Heart right ventricle (tissue), 16 donors: ENCODE results near the gene IGF2R. TPM values are rescaled to one million over a fixed set of nuclear protein-coding genes. Genes with fewer than 3 reads are reported as not detected.

ENCODE experiments used
- ATAC-seq, 8 donors: fragments of 200-7000 bp; cut with Tn5 transposase; one replicate each; pipeline ENCODE4 v1.9.1; 2020; ENCODE audit warnings: mild to moderate bottlenecking in 8 of 8, moderate library complexity in 8 of 8, moderate number of reproducible peaks in 1 of 8
- DNase-seq, 2 donors: peaks; one replicate each; pipeline ENCODE4 v3.0.0-alpha.2; 2020
- H3K27ac ChIP-seq, 10 donors: fragments of 200-600 bp; sonication (generic) in 2 of 10; one replicate each; pipeline versions ENCODE4 v1.5.0 to v1.8.0; 2020 to 2022; ENCODE audit warnings: mild to moderate bottlenecking in 3 of 10
- H3K27me3 ChIP-seq, 7 donors: fragments of 200-600 bp; one replicate each; pipeline ENCODE4 v1.8.0; 2021 to 2022; ENCODE audit warnings: mild to moderate bottlenecking in 2 of 7
- H3K36me3 ChIP-seq, 9 donors: fragments of 200-600 bp; sonication (generic) in 1 of 9; one replicate each; pipeline versions ENCODE4 v1.5.0 to v1.8.0; 2020 to 2022; ENCODE audit warnings: mild to moderate bottlenecking in 2 of 9
- H3K4me1 ChIP-seq, 9 donors: fragments of 200-600 bp; sonication (generic) in 1 of 9; one replicate each; pipeline versions ENCODE4 v1.5.0 to v1.8.0; 2020 to 2022; ENCODE audit warnings: mild to moderate bottlenecking in 4 of 9
- H3K4me3 ChIP-seq, 10 donors: fragments of 200-600 bp; sonication (generic) in 2 of 10; one replicate each; pipeline versions ENCODE4 v1.5.0 to v1.8.0; 2020 to 2022; ENCODE audit warnings: mild to moderate bottlenecking in 7 of 10, moderate library complexity in 2 of 10
- H3K9me3 ChIP-seq, 11 donors: fragments of 200-600 bp in 10 of 11; sonication (generic) in 2 of 11; one replicate each; pipeline versions ENCODE4 v1.5.0 to v1.8.0; 2013 to 2022; ENCODE audit warnings: mild to moderate bottlenecking in 2 of 11, control low read depth in 1 of 11, moderate library complexity in 1 of 11
- CTCF ChIP-seq, 9 donors: fragments of 200-600 bp; sonication (generic) in 2 of 9; IDR thresholded peaks; one replicate each; pipeline versions ENCODE4 v1.5.0 to v1.8.0; 2021 to 2022; ENCODE audit warnings: antibody characterized with exemption in 9 of 9, mild to moderate bottlenecking in 5 of 9, moderate library complexity in 1 of 9
- WGBS, 2 donors: extraction: QIAGEN DNeasy Blood & Tissue Kit; methylation state at CpG; one replicate each; pipeline ENCODE4 v1.1.7; 2013; ENCODE audit warnings: inconsistent platforms in 1 of 2; 5-methylcytosine and 5-hydroxymethylcytosine counted together
- intact Hi-C, 10 donors: fragments of 100-400 bp; cut with DNase I; formaldehyde crosslinking; loops; one replicate each; pipeline versions ENCODE4 v1.11.1 to v1.14.2; 2022
- polyA plus RNA-seq, 2 donors: library from polyadenylated mRNA; stranded (reverse); fragments of 200-250 nt; gene quantifications; one replicate each; pipeline ENCODE4 v1.2.3, GENCODE V29; 2013
- total RNA-seq, 10 donors: library from RNA; stranded (reverse); fragmentation: NEBNext Ultra II Directional in 3 of 10; extraction: Animal tissue kit (Norgen Biotek cat#: 25700) in 3 of 10; gene quantifications; one replicate each; pipeline versions ENCODE4 v1.2.1 to v1.2.4, GENCODE V29; 2021 to 2023
- donor health status: Arrhythmogenic right ventricular cardiomyopathy.
- donor health status: ischemic (EF 13 %, LVEDD 7.1; RV severe dilation, severe dysfunction).
- donor health status: healthy with polysubstance abuse.
- donor health status: DM: no; HTN: yes; CAD: no.
- donor health status: DM: no; HTN: no; CAD: no.
- donor health status: ischemic (EF 25% LVEDD 6.9; RV normal size, moderate dysfunction).
- donor health status: ischemic (EF 25% LVEDD 5.7; RV mildly dilated, moderate dysfunction).
- donor health status: healthy.
- donor health status: DM: yes; HTN: yes; CAD: no.
- donor health status: Ischemic cardiomyopathy.
- donor health status: ischemic (EF 35%, LVEDD 5.7; RV mildly dilated, moderate dysfunction).
- donor health status: nonischemic (EF 11% LVEDD 7.7; RV severe dilation, severe dysfunction).
- donor health status: DM: yes; HTN: yes; CAD: no.
- donor health status: PGD.
- donor health status: ischemic (EF 29% LVEDD 5.4; RV normal size, mild dysfunction).
- donor health status: nonischemic (EF 23%, LVEDD 6.1; RV moderate dilation, normal function).

IGF2R gene
- total and polyA plus RNA-seq, 12 donors, result 13.7 to 95.6 (median 70.2) TPM

- Histone ChIP-seq H3K4me3 (no peak overlapping the region), H3K36me3 (peaks cover 0 to 5% (median 0%) of the 10 kb centered on the region in 9 donors), H3K4me1 (no peaks in the 10 kb centered on the region), H3K27ac (no peak overlapping the region), H3K27me3 (no peaks in the 10 kb centered on the region), H3K9me3 (peaks cover 0 to 35% (median 7%) of the 10 kb centered on the region in 11 donors)
- TF ChIP-seq CTCF (IDR thresholded peaks at IDR 0.05), result no peak
- ATAC-seq (no peak), DNase-seq (no peak)
- WGBS, 2 donors, result 92 to 96% methylated on average over 3 of the region's 3 CpGs
- intact Hi-C loops, result no loop called here
Observed at GRCh38 chr6:160154471-160154870, 185.6 kb downstream of the IGF2R start.

- DNase-seq (no peak), ATAC-seq (no peak)
- TF ChIP-seq CTCF (IDR thresholded peaks at IDR 0.05), result no peak
- no peak overlapping the region for H3K4me3 ChIP-seq
- 88 to 92% methylated on average over 1 of the region's 1 CpG for WGBS, 2 donors
- intact Hi-C loops, result no loop called here
- H3K36me3 ChIP-seq, result peaks cover 0 to 5% (median 0%) of the 10 kb centered on the region in 9 donors
- no peaks in the 10 kb centered on the region for H3K27me3 ChIP-seq
- peaks cover 0 to 27% (median 7%) of the 10 kb centered on the region in 11 donors for H3K9me3 ChIP-seq
- no peaks in the 10 kb centered on the region for H3K4me1 ChIP-seq
- H3K27ac ChIP-seq, result no peak overlapping the region
Observed at GRCh38 chr6:160156842-160157241, 188.0 kb downstream of the IGF2R start.

DNA sequence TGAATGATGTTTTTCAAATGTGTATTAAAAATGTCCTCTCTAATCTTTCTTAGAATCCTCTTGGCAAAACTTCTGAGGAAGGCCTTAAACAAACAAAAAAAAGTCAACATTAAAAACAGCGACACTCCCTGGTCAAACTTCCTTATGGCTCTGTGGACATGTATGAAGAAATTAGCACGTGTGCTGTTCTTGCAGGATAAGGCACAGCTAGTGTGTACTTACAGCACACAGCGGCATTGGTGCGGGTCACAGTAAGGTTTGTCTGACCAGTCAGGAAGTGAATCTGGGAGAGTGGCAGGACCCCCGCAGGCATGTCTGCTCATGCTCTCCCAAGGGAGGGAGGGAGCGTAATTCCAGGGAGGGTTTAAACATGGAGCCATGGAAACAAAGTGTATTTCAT lies 191.6 kb downstream of the IGF2R start:
- no peak overlapping the region for H3K4me3 ChIP-seq
- H3K27ac ChIP-seq, result no peak overlapping the region
- ATAC-seq (peak in 1 of 8 donors; percentile 45), DNase-seq (no peak)
- TF ChIP-seq CTCF (IDR thresholded peaks at IDR 0.05), result peak in 2 of 9 donors; percentile 7 to 16
- 56 to 60% methylated on average over 6 of the region's 6 CpGs for WGBS, 2 donors
- H3K27me3 ChIP-seq, result peaks cover 0 to 8% (median 0%) of the 10 kb centered on the region in 7 donors
- H3K9me3 ChIP-seq, result peaks cover 0 to 4% (median 0%) of the 10 kb centered on the region in 11 donors
- peaks cover 0 to 5% (median 0%) of the 10 kb centered on the region in 9 donors for H3K36me3 ChIP-seq
- intact Hi-C loops, result no loop called here
- no peaks in the 10 kb centered on the region for H3K4me1 ChIP-seq

Other genes starting within 250 kb of the IGF2R start
- 10 to 100 TPM; 44.4 to 70.1 (median 47.2) TPM for gene WTAP, start 241.6 kb upstream of the IGF2R start, total RNA-seq
- gene WTAP, start 241.6 kb upstream of the IGF2R start, polyA plus RNA-seq, result 10 to 100 TPM; 47.8 to 50.4 TPM
- 1 to 10 TPM; 3.4 to 7.5 (median 5.8) TPM for gene ACAT2, start 207.0 kb upstream of the IGF2R start, total RNA-seq
- 10 to 100 TPM in 1 of 2 donors, 1 to 10 TPM in 1; 3.9 to 15.3 TPM for gene ACAT2, start 207.0 kb upstream of the IGF2R start, polyA plus RNA-seq
- 100 to 1,000 TPM; 124 to 176 (median 139) TPM for gene TCP1, start 179.5 kb upstream of the IGF2R start, total RNA-seq
- gene TCP1, start 179.5 kb upstream of the IGF2R start, polyA plus RNA-seq, result 100 to 1,000 TPM in 1 of 2 donors, 10 to 100 TPM in 1; 71.7 to 156 TPM
- 10 to 100 TPM; 53.9 to 70.8 (median 58.8) TPM for gene MRPL18, start 178.6 kb upstream of the IGF2R start, total RNA-seq
- gene MRPL18, start 178.6 kb upstream of the IGF2R start, polyA plus RNA-seq, result 100 to 1,000 TPM; 116 to 131 TPM
- gene PNLDC1, start 168.8 kb upstream of the IGF2R start, total RNA-seq, result under 1 TPM in 4 of 10 donors, not detected in 6; 0.13 to 0.72 (median 0.25) TPM
- under 1 TPM; 0.09 to 0.29 TPM for gene PNLDC1, start 168.8 kb upstream of the IGF2R start, polyA plus RNA-seq
- gene MAS1, start 78.1 kb upstream of the IGF2R start, total RNA-seq, result under 1 TPM in 5 of 10 donors, not detected in 5; 0.02 to 0.04 (median 0.02) TPM
- not detected for gene MAS1, start 78.1 kb upstream of the IGF2R start, polyA plus RNA-seq
- 1 to 10 TPM in 1 of 10 donors, under 1 TPM in 7, not detected in 2; 0.16 to 1.4 (median 0.51) TPM for gene SLC22A1, start 152.7 kb downstream of the IGF2R start, total RNA-seq
- under 1 TPM in 1 of 2 donors, not detected in 1; 0.10 TPM for gene SLC22A1, start 152.7 kb downstream of the IGF2R start, polyA plus RNA-seq